ENCODE results near the gene KIFAP3.

- TF ChIP-seq EP300 (IDR thresholded peaks at IDR 0.05; ENCODE audit: borderline replicate concordance) (no peak), TAF1 (IDR thresholded peaks at IDR 0.05; ENCODE audit: low read depth) (no peak)
Measured at GRCh38 chr1:169943963-169944526, 130.4 kb downstream of the KIFAP3 start.

Data from Ishikawa (cell line).